Central memory CD4-positive, alpha-beta T cell (primary cell): ENCODE measurements around the gene PLPP7.
"Not testable (repeated sequence)": the region's sequence is repeated elsewhere in the genome, so short reads cannot be mapped to it uniquely, and the experiment has no call there.

Experiments used
- DNase-seq: peaks from one replicate; pipeline ENCODE4 v3.0.0; 2022
- total RNA-seq, 3 experiments: gene quantifications; one replicate each; lab custom pipeline; 2026; lab: John Stamatoyannopoulos, UW

The PLPP7 gene
- total RNA-seq: 0 to 0.05 (median 0) reads per million in 3 experiments

DNA sequence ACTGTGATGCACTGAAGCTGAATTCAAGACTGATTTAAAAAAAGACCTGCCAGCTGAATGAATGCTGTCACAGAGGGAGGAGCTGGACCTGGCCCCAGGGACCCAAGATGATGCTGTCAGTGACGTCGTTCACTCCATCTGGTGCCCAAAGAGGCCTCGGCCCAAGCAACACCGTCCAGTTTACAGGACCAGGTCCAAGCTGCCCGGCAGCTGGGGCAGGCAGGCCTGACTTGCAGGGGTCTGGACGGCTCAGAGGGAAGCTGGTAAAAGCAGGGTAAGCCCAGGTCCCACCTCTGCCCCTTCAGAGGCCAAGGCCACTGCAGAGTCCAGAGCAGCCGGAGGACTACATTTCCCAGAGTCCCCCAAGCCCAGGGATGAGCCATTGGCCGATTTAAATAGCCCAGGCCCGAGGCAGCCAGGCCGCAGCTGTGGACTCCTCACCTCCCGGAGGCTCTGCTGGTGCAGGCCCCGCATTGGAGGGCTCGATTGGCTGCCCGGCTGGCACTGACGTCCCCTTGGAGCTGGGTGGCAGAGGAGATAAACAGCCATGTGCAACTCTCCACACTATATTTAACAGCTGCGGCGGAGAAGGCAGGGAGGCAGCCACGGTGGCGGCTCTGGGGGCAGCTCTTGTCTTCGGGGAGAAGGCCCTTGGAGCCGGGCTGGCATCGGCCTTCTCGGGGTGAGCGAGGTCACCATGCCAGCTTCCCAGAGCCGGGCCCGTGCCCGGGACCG is at the start of gene PLPP7:
Gene PLPP7, plus strand, starts transcription at position 423 of the 735 bp plus-strand sequence. Its CDS starts 275 bp downstream, at position 698.
- DNase-seq: no peak

DNA sequence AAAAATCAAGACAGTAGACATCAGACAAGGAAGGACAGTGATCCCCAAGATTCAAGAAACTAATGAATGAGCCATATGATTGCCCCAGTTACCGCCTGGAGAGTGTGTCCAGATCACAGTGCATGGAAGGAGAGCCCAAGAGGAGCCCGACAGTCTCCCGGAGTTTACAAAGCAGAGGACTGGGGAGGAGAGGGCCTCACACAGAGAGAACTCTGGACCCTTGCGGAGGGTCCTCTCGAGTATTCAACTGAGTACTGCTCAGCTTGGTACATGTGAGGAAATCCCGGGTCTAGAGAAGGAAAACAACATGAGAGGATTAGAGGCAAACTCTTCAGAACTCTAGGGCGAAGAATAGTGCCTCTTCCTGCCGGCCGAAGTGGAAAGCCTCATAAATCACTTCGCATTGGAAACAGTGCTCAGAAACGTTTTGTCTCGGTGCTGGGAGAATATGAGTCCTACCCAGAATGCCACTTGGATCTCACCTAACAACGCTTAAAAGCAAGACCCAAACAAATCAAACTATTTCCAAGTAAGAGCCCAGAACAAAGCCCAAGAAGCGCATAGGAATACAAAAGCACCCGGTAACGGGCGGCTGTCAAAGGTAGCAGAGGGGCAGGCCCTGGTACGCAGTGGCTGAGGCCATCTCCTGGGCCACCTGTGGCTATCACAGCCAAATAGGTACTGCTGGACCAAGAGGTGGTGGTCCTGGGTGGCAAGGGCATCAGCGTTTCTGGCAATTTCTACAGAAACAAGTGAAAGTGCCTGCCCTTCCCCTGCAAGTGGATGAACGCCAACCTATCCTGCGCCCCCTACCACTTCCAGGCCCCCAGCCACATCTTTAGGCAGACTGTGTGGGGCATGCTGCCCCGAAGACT is 49.2 kb upstream of the PLPP7 start:
- no peak for DNase-seq

DNA sequence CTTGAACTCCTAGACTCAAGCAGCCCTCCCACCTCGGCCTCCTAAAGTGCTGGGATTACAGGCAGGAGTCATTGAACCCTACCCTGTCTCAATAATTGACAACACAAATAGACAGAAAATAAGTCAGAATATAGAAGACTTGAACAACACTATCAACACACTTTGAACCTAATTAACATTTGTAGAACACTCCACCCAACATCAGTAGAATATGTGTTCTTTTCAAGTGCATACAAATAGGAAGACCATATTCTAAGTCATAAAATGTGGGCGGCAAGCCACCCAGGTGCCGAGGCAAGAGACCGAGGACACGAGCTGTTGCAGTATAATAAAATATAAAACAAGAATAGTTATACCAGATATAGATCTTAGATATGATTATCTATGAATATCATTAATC is 45.2 kb upstream of the PLPP7 start:
- not testable (repeated sequence) for DNase-seq

DNA sequence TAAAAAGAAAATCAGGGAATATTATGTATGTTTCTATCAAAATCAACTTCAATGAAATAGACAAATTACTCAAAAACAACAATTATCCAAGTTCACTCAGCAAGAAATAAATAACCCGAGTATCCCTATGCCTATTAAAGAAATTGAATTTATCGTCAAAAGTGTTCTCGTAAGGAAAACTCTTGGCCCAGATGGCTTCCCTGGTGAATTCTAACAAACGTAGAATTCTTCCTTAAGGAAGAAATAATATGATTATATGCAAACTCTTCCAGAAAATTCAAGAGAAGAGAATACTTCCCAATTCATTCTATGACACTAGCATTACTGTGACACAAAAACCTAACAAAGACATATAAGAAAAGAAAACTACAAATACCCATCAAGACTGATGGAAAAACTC is 42.9 kb upstream of the PLPP7 start:
- DNase-seq: no peak

DNA sequence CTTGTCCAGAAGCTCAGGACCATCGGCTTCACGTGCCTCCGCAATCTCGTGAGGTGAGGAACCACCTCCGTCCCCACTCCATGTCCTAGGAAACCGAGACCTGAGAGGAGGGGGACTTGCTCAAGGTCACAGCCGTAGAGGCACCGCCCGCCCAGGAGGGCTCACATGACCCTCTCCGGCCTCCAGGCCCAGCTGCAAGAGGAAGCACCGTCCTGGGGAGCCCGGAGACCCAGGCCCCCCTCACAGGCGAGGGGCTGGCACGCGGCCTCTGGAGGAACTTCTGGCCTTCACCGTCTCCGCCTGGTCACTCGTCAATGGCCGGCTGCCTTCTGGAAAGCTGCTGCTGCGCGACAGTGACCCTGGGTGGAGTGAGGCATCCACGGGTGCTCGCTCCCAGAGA is 37.4 kb upstream of the PLPP7 start:
- no peak for DNase-seq

DNA sequence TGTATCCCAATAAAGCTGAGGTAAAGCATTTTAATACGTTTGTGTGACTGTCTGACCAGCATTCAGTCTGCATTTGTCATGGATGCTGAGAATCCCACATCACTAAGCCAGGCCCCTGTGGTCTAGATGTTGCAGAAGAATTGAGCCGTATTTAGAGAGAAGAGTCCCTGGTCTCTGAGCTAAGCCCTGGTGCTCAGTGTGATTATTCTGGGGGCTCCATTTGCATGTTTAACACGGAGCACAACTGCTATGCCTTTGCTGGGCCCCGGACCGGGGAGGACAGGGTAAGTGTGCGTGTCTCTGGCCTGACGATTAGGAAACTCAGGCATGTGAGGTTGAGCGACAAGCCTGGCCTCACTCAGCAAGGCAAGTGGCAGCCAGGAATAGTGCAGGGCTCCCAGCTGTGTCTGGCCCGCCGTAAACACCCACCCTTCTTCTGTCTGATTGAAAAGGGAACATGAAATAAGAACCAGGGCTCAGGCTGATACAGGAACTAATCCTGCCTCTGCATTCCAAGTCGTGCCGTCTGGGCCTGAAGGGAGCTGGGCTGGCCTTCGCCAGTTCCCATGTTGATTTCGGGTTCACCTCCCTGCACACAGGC is 35.5 kb upstream of the PLPP7 start:
- DNase-seq: no peak

DNA sequence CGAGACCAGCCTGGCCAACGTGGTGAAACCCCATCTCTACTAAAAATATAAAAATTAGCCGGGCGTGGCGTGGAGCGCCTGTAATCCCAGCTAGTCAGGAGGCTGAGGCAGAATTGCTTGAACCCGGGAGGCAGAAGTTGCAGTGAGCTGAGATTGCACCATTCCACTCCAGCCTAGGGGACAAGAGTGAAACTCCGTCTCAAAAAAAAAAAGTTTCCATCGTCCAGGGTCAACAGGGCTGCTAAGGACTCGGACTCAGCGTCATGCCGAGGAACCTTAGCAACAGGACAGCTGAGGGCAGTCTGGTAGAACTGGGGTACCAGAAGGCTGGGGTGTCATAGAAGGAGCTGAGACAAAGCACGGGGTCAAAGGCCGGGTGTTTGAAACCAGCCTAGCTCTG is 34.9 kb upstream of the PLPP7 start:
- no peak for DNase-seq

DNA sequence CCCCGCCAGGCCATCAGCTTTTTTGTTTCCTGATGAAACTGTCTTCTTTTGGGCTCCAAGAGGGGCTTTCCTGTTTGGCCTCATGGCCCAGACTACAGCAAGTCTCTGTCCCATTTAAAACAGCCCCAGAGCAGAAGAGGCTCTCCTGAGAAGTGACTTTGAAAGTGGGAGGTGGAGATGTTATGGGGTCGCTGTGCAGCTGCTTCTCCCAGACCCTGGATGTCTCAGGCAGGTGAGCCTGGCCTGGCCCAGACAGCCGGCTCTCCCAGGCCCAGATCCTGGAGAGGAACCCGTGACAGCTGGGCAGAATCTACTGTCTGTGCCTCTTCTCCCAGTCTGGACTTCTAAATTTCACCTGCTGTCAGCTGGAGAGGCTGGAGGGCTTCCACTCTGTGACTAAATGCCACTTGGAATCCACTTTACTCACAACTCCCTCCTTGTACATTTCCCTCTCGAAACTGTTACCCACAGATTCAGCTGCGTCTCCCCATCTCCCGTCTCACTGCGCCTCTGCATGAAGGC is 33.8 kb upstream of the PLPP7 start:
- DNase-seq: no peak

DNA sequence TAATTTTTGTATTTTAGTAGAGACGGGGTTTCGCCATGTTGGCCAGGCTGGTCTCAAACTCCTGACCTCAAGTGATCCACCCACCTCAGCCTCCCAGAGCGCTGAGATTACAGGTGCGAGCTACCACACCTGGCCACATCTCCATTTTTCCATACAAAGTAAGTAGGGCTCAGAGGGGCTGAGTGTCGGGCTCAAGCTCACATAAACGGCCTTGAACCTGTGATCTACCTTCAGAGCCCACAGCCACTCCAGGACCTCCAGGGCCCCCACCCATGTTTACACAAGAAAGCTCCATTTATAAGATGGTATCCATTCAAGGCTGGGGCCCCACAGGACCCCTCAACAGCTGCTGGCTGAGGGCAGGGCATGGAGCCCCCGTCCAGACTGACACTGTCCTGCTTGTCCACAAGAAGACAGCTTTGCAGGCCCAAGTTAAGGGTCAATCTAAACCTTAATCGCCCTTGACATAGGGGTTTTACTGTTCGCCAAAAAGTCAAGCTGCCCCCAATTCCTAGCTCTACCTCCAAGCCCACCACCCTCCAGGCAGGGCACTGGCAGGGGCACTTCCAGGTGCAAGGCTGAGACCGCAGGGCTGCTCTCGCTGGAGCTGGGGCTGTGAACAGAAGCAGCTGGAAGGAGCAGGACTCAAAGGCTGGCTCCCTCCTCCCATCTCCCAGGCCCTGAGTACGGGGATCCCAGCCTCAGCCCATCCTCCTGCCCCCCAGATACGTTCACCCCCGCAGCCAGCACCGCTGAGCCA is 32.1 kb upstream of the PLPP7 start:
- no peak for DNase-seq

DNA sequence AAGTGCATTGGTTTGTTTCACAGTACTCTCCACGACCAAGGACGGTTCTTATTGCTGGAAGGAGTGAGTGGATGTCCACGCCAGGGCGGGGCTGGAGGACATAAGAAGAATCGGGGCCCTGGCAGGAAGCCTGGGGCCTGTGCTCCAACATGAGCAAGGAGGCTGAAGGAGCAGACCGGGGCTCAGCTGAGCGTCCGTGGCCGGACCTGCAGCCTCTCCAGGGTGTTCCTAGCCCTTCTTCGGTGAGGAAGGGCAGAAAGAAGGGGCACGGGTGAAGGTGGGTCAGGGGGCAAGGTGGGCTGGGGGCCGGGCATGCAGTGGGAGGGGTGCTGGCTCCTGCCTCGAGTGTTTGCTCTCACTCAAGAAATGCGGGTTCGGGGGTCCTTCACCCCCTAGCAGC is 31.3 kb upstream of the PLPP7 start:
- no peak for DNase-seq

DNA sequence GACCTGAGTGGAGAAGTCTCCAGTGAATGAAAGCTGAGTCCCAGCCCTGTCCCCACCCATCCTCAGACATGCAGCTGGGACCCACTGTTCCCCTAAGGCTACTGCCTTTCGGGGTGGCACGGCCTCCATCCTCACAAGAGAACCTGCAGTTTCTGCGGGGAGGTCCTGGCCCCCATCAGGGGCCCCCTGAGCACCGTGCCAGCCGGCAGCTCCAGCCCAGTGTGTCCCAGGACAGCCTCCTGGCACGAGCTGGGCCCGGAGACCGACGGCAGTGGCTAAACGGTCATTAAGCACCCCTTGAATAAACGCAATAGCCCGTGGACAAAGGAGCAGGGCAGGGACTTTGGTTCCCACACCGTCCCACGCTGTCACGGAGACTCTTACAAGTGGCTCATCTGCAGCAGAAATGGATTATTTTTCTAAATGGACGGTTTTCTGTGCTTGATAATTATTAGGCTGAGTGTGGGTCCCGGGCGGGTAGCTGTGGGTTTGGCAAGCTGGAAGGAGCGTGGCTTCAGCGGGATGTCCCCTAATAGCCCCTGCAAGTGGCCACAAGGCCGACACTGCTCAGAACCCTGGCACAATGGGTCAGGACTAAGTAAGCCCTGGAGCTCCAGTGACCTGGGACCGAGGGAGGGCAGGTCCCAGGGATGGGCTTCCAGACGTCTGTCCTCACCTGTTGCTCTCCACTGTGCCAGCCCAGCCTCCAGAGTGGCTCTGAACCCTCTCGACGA is 30.7 kb upstream of the PLPP7 start:
- no peak for DNase-seq

DNA sequence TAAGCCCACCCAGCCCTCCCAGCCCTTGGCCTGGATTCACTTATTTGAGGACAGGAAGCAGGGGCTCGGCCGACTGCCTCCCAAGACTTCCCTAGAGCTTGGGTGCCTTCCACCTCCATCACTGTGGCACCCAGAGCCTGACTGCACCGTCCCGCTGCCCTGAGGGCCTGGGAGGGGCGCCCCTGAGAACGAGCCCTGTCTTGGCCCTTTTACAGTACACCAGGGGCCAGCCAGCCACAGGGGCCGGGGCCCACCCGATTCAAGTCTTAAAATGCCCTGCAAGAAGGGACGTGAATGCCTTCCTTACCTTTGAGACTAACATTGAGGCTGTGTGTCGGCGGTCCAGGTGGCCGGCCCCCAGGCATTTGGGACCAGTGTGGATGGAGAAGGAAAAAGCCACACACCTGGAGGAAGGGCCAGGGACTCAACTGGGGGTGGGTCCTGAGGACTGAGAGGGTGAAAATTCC is 30.1 kb upstream of the PLPP7 start:
- no peak for DNase-seq

DNA sequence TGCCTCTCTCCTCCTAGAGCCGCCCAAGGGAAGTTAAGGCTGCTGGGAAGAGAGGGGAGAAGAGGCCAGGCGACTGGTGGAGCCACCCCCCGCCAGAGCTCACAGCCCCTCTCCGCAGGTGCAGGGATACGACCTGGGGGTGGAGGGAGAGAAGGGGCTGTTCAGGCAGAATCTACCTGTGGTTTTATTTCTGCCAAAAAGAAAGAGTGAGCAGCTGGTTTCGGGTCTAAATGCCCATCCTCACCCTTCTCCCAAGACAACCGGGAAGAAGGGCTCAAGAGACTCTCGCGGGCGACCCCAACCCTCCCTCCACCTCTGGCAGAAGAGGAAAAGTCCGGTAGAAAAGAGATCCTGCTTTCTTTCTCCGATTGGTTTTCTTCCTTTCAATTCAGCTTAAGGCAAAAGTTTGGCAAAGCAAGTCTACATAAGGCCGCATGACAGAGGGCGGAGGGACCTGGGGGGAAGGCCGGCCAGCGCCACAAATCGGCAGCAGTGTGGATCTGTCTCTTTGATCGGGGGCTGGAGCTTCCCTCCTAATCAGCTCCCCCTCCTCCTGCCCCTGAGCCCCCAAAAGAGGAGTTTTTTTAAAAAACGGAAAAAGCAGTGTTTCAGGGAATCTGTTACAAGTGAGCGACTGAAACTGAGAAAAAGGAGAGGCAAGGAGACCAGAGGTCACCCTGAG is 29.5 kb upstream of the PLPP7 start:
- DNase-seq: no peak

DNA sequence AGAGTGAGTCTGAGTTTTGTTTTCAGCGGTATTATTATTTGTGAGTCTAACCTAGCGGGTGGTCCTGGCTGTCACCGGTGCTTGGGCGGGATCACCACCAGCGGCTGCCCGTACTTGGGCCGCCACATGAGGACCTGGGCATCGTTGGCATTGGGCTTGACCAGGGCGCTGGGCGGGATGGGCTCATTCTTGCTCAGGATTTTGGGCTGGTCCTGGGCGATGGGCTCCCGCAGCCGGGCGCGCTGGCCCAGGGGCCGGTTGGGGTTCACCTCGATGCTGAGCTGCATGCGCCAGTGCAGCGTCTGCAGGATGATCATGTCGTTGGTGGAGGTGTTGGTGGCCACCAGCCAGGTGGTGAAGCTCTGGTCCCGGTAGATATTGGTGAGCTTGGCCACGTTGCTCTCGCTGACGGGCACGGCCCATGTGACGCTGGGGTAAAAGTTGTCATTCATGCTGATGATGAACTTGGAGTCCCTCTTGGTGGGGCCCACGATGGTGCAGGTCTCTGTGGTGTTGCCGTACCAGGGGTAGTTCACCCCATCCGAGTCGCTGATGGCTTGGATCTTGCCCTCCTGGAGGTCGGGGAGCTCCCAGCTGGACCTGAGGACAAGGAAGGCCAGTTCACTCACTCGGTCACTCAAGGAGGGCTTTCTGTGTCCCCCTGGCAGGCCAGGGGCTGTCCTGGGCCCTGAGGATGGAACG is 28.6 kb upstream of the PLPP7 start:
- DNase-seq: no peak

DNA sequence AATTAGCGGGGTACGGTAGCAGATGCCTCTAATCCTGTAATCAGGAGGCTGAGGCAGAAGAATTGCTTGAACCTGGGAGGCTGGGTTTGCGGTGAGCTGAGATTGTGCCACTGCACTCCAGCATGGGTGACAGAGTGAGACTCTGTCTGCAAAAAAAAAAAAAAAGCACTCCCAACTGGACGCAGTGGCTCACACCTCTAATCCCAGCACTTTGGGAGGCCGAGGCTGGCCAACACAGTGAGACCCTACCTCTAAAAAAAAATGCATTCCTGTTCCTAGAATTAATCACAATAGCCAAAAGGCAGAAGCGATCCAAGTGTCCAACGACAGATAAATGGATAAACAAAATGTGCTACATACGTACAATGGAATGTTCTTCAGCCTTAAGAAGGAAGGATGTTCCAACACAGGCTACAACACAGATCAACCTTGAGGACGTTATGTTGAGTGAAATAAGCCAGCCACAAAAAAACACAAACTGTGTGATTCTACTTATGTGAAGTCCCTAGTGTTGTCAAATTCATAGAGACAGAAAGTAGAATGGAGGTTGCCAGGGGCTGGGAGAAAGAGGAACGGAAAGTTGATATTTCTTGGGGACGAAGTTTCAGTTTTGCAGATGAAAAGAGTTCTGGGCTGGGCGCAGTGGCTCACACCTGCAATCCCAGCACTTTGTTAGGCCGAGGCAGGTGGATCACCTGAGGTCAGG is 27.0 kb upstream of the PLPP7 start:
- no peak for DNase-seq

DNA sequence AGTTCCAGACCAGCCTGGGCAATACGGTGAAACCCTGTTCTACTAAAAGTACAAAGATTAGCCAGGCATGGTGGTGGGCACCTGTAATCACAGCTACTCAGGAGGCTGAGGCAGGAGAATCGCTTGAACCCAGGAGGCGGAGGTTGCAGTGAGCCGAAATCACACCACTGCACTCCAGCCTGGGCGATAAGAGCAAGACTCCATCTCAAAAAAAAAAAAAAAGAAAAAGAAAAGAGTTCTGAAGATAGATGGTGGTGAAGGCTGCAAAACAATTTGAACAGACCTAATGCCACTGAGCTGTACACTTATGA is 26.5 kb upstream of the PLPP7 start:
- DNase-seq: not testable (repeated sequence)

DNA sequence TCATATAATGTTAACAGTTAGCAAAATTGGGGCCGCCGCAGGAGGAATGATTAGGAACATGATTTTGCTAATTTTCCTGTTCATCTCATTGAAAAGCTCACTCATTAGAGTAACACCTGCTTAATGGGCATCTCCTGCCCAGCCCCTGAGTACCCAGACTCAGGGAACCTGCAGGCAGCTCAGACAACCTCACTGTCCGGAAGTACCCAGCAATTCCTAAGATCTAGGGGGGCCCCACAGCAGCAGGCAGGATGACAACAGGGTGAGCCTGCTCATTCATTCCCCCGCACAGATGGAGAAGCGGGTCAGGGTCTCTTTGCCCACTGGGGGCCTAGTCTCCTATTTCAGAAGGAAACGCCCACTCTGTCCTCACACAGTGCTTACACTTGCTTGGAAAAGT is 25.8 kb upstream of the PLPP7 start:
- DNase-seq: no peak

DNA sequence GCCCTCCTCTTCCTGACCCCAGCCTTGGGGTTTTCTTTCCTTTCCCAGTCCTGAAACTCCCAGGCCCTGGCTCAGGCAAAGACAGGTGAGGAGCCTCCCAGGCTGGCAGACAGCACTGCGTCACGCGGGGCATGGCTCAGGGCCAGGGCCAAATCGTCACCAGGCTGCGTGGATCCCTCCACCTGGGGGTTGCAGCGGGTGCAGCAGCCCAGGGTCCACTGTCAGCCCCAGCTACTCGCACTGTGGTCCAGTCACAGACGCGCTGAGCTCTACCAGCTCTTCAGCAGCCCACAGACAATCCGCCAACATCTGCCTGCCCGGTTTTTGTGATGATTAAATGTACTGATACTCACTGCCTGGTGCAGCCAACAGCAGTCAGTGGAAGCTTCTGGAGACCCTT is 25.3 kb upstream of the PLPP7 start:
- DNase-seq: no peak

DNA sequence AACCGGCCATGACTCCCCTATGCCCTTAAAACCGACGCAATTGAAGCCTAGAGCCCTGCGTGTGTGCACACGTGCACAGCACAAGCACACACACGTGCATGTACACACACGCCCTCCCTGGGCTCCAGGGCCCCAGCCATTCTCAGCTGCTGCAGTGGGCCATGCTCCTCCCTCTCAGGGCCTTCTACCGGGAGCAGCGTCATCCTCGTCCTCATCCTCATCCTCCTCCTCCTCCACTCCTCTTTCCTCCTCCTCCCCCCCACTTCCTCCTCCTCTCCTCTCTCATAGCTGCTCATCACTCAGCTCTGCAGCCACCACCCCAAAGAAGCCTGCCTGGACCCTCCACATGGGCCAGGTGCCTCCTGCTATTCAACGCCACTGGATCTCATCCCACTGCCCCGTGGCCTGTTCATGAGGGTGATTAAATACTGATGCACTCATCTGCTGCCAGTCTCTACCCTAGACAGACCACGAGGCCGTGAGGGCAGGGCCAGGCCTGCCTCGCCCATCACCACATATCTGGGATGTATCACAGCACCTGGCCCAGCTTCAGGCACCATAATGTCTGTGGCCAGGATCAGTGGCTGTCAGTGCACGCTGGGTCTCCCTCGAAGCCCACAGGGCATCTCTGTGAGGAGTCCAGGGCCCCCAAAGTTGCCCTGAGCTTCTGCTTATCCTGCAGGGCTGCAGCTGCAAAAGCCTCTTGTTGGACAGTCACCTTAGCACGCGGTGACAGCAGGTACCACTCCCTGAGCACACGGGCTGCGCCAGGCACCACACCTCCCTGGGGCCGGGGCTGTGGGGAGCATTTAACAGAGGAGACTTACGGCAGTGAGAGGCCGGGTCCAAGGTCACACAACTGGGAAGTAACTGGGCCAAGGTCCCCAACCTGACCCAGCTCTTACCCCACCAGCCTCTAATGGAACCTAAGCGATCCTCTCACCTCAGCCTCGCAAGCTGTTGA is 23.0 kb upstream of the PLPP7 start:
- peak; percentile 39 for DNase-seq
